HEK293 (cell line): ENCODE measurements around the gene G2E3.

ENCODE experiments used
- GLI2 ChIP-seq: fragments of 450-650 bp; formaldehyde crosslinking; IDR thresholded peaks from 2 replicates; pipeline ENCODE4; 2017; ENCODE audit warnings: missing biosample characterization, missing genetic modification characterization, low read depth, borderline replicate concordance
- MZF1 ChIP-seq: fragments of 450-650 bp; formaldehyde crosslinking; IDR thresholded peaks from 2 replicates; pipeline ENCODE4 v1.5.1; 2017; ENCODE audit warnings: missing biosample characterization, missing genetic modification characterization, borderline replicate concordance
- OSR2 ChIP-seq: fragments of 450-650 bp; formaldehyde crosslinking; IDR thresholded peaks from 2 replicates; pipeline ENCODE4 v1.5.1; 2016; ENCODE audit warnings: missing biosample characterization, missing genetic modification characterization
- OVOL3 ChIP-seq: fragments of 450-650 bp; formaldehyde crosslinking; IDR thresholded peaks from 2 replicates; pipeline ENCODE4 v1.5.1; 2016; ENCODE audit warnings: missing biosample characterization, missing genetic modification characterization
- REPIN1 ChIP-seq: fragments of 450-650 bp; formaldehyde crosslinking; IDR thresholded peaks from 2 replicates; pipeline ENCODE4 v1.5.1; 2017; ENCODE audit warnings: missing biosample characterization, missing genetic modification characterization, low read depth
- SALL2 ChIP-seq: fragments of 450-650 bp; formaldehyde crosslinking; IDR thresholded peaks from 2 replicates; pipeline ENCODE4 v1.5.0; 2017; ENCODE audit warnings: missing biosample characterization, mild to moderate bottlenecking, missing genetic modification characterization, borderline replicate concordance
- SCRT2 ChIP-seq: fragments of 450-650 bp; formaldehyde crosslinking; IDR thresholded peaks from 2 replicates; pipeline ENCODE4 v1.5.1; 2016; ENCODE audit warnings: missing biosample characterization, missing genetic modification characterization
- ZBTB48 ChIP-seq: fragments of 450-650 bp; formaldehyde crosslinking; IDR thresholded peaks from 2 replicates; pipeline ENCODE4 v1.5.1; 2016; ENCODE audit warnings: missing biosample characterization, missing genetic modification characterization
- ZNF146 ChIP-seq: fragments of 450-650 bp; formaldehyde crosslinking; IDR thresholded peaks from 2 replicates; pipeline ENCODE4 v1.5.1; 2016; ENCODE audit warnings: missing biosample characterization, missing genetic modification characterization
- ZNF155 ChIP-seq: fragments of 450-650 bp; formaldehyde crosslinking; IDR thresholded peaks from 2 replicates; pipeline ENCODE4 v1.5.1; 2016; ENCODE audit warnings: missing biosample characterization, missing genetic modification characterization
- ZNF239 ChIP-seq: fragments of 450-650 bp; formaldehyde crosslinking; IDR thresholded peaks from 2 replicates; pipeline ENCODE4 v1.5.1; 2016; ENCODE audit warnings: missing biosample characterization, missing genetic modification characterization
- ZNF324 ChIP-seq: fragments of 450-650 bp; formaldehyde crosslinking; IDR thresholded peaks from 2 replicates; pipeline ENCODE4 v1.5.1; 2016; ENCODE audit warnings: missing biosample characterization, missing genetic modification characterization
- ZNF37A ChIP-seq: fragments of 450-650 bp; IDR thresholded peaks from 2 replicates; pipeline ENCODE4 v1.5.1; 2018; ENCODE audit warnings: missing biosample characterization, missing genetic modification characterization
- ZNF48 ChIP-seq: fragments of 450-650 bp; formaldehyde crosslinking; IDR thresholded peaks from 2 replicates; pipeline ENCODE4 v1.5.1; 2016; ENCODE audit warnings: missing biosample characterization, missing genetic modification characterization
- ZNF530 ChIP-seq: fragments of 450-650 bp; formaldehyde crosslinking; IDR thresholded peaks from 2 replicates; pipeline ENCODE4 v1.5.1; 2016; ENCODE audit warnings: low read depth, missing biosample characterization, missing genetic modification characterization
- ZNF555 ChIP-seq: fragments of 450-650 bp; formaldehyde crosslinking; conservative IDR thresholded peaks from 2 replicates; pipeline ENCODE4 v1.5.1; 2017; ENCODE audit warnings: missing biosample characterization, mild to moderate bottlenecking, missing genetic modification characterization, inconsistent platforms
- ZNF560 ChIP-seq: fragments of 450-650 bp; formaldehyde crosslinking; IDR thresholded peaks from 2 replicates; pipeline ENCODE4 v1.5.1; 2017; ENCODE audit warnings: missing biosample characterization, missing genetic modification characterization, borderline replicate concordance
- ZNF561 ChIP-seq: fragments of 450-650 bp; IDR thresholded peaks from 2 replicates; pipeline ENCODE4 v1.5.1; 2018; ENCODE audit warnings: missing biosample characterization, missing genetic modification characterization, borderline replicate concordance
- ZNF747 ChIP-seq: fragments of 450-650 bp; formaldehyde crosslinking; IDR thresholded peaks from 2 replicates; pipeline ENCODE4 v1.5.1; 2016; ENCODE audit warnings: missing biosample characterization, missing genetic modification characterization
- ZNF776 ChIP-seq: fragments of 450-650 bp; formaldehyde crosslinking; IDR thresholded peaks from 2 replicates; pipeline ENCODE4 v1.5.0; 2017; ENCODE audit warnings: missing biosample characterization, missing genetic modification characterization, borderline replicate concordance
- ZNF777 ChIP-seq: fragments of 450-650 bp; formaldehyde crosslinking; IDR thresholded peaks from 2 replicates; pipeline ENCODE4 v1.5.1; 2017; ENCODE audit warnings: missing biosample characterization, missing genetic modification characterization, borderline replicate concordance
- ZNF791 ChIP-seq: fragments of 450-650 bp; formaldehyde crosslinking; IDR thresholded peaks from 2 replicates; pipeline ENCODE4 v1.5.1; 2016; ENCODE audit warnings: missing biosample characterization, missing genetic modification characterization
- ZNF792 ChIP-seq: fragments of 450-650 bp; formaldehyde crosslinking; IDR thresholded peaks from 2 replicates; pipeline ENCODE4 v1.5.1; 2016; ENCODE audit warnings: missing biosample characterization, missing genetic modification characterization
- ZNF830 ChIP-seq: fragments of 450-650 bp; IDR thresholded peaks from 2 replicates; pipeline ENCODE4 v1.5.0; 2018; ENCODE audit warnings: missing biosample characterization, missing genetic modification characterization, low read depth, mild to moderate bottlenecking, moderate library complexity
- TF ChIP-seq, protein P1 (sequence below): fragments of 450-650 bp; formaldehyde crosslinking; IDR thresholded peaks from 2 replicates; pipeline ENCODE4 v1.5.1; 2017; ENCODE audit warnings: missing biosample characterization, missing genetic modification characterization
- TF ChIP-seq, protein P2 (sequence below): fragments of 450-650 bp; formaldehyde crosslinking; IDR thresholded peaks from 2 replicates; pipeline ENCODE4 v1.5.1; 2016; ENCODE audit warnings: missing biosample characterization, missing genetic modification characterization, borderline replicate concordance
- TF ChIP-seq, protein P3 (sequence below): fragments of 450-650 bp; formaldehyde crosslinking; IDR thresholded peaks from 2 replicates; pipeline ENCODE4 v1.5.1; 2016; ENCODE audit warnings: missing biosample characterization, missing genetic modification characterization
- TF ChIP-seq, protein P4 (sequence below): fragments of 450-650 bp; formaldehyde crosslinking; IDR thresholded peaks from 2 replicates; pipeline ENCODE4 v1.5.1; 2017; ENCODE audit warnings: missing biosample characterization, missing genetic modification characterization
- TF ChIP-seq, protein P5 (sequence below): fragments of 450-650 bp; formaldehyde crosslinking; IDR thresholded peaks from 2 replicates; pipeline ENCODE4 v1.5.1; 2016; ENCODE audit warnings: missing biosample characterization, missing genetic modification characterization
- TF ChIP-seq, protein P6 (sequence below): fragments of 450-650 bp; formaldehyde crosslinking; IDR thresholded peaks from 2 replicates; pipeline ENCODE4 v1.5.1; 2016; ENCODE audit warnings: missing biosample characterization, missing genetic modification characterization

The G2E3 gene

DNA sequence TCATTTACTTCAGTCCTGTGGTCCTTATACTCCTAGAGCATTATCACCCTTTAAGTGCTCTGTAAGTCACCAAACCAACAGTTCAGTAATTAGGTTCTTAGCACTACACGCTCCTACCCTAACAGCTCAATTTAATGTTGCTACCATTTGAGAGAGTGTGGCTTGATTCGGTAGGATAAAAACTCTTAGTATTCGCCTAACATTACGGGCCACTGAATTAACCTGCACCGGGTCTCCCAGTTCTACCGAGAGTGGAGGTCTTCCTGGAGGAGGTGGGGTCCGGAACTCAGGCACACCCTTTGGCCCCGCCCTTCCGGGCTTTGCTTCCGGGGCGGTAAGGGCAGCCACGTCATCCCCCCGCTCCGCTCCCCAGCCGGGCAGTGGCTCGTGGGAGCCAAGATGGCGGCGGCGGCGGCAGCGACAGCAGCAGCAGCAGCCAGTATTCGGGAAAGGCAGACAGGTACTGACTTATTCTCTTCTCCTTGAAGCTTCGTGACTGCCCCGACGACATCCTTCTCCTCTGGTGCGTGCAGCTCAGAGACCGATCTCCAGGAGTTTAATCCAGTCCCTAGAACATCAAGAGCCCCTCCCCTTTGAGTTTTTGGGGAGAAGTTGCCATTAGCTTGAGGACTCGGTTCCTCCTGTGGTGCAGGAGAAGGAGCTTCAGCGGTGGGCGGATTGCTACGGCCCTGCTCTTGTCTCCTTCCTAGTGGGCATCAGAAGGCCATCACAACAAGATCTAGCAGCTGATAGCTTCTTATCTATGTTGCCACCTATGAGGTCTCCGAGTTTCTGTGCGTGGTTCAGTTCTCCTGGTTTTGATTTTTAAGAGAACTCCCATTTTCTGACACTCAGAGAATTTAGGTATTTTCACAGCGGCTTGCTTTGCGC is 63.2 kb downstream of the G2E3 start, which contains the start of gene SCFD1 (continued):
- TF ChIP-seq, protein P1, sequence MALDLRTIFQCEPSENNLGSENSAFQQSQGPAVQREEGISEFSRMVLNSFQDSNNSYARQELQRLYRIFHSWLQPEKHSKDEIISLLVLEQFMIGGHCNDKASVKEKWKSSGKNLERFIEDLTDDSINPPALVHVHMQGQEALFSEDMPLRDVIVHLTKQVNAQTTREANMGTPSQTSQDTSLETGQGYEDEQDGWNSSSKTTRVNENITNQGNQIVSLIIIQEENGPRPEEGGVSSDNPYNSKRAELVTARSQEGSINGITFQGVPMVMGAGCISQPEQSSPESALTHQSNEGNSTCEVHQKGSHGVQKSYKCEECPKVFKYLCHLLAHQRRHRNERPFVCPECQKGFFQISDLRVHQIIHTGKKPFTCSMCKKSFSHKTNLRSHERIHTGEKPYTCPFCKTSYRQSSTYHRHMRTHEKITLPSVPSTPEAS (tag by site-specific recombination), result no peak
- TF ChIP-seq SALL2 (tag by site-specific recombination) (no peak), ZNF146 (tag by site-specific recombination) (no peak), ZNF830 (tag by site-specific recombination) (no peak), ZNF776 (tag by site-specific recombination) (no peak), ZNF555 (tag by site-specific recombination) (no peak), ZNF324 (tag by site-specific recombination) (peak; percentile 81; the same call in 1 of the 2 replicates), ZNF155 (tag by site-specific recombination) (no peak), OSR2 (0 out of 2 replicates have a peak, but pooled peaks have one; percentile 32), ZNF37A (tag by site-specific recombination) (no peak), ZNF48 (tag by site-specific recombination) (no peak), GLI2 (tag by site-specific recombination) (no peak), ZBTB48 (tag by site-specific recombination) (no peak), ZNF239 (tag by site-specific recombination) (no peak), ZNF791 (no peak), REPIN1 (tag by site-specific recombination) (no peak), ZNF792 (tag by site-specific recombination) (no peak), ZNF560 (no peak), ZNF747 (tag by site-specific recombination) (no peak), SCRT2 (tag by site-specific recombination) (no peak), ZNF777 (tag by site-specific recombination) (no peak), OVOL3 (no peak; the same call in 1 of the 2 replicates), MZF1 (tag by site-specific recombination) (peak; percentile 78), ZNF561 (0 out of 2 replicates have a peak, but pooled peaks have one; percentile 60), ZNF530 (tag by site-specific recombination) (no peak)
- TF ChIP-seq, protein P2, sequence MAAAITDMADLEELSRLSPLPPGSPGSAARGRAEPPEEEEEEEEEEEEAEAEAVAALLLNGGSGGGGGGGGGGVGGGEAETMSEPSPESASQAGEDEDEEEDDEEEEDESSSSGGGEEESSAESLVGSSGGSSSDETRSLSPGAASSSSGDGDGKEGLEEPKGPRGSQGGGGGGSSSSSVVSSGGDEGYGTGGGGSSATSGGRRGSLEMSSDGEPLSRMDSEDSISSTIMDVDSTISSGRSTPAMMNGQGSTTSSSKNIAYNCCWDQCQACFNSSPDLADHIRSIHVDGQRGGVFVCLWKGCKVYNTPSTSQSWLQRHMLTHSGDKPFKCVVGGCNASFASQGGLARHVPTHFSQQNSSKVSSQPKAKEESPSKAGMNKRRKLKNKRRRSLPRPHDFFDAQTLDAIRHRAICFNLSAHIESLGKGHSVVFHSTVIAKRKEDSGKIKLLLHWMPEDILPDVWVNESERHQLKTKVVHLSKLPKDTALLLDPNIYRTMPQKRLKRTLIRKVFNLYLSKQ (tag by site-specific recombination), result no peak
- TF ChIP-seq, protein P3, sequence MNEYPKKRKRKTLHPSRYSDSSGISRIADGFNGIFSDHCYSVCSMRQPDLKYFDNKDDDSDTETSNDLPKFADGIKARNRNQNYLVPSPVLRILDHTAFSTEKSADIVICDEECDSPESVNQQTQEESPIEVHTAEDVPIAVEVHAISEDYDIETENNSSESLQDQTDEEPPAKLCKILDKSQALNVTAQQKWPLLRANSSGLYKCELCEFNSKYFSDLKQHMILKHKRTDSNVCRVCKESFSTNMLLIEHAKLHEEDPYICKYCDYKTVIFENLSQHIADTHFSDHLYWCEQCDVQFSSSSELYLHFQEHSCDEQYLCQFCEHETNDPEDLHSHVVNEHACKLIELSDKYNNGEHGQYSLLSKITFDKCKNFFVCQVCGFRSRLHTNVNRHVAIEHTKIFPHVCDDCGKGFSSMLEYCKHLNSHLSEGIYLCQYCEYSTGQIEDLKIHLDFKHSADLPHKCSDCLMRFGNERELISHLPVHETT, result peak; percentile 83; the same call in 1 of the 2 replicates
- TF ChIP-seq, protein P4, sequence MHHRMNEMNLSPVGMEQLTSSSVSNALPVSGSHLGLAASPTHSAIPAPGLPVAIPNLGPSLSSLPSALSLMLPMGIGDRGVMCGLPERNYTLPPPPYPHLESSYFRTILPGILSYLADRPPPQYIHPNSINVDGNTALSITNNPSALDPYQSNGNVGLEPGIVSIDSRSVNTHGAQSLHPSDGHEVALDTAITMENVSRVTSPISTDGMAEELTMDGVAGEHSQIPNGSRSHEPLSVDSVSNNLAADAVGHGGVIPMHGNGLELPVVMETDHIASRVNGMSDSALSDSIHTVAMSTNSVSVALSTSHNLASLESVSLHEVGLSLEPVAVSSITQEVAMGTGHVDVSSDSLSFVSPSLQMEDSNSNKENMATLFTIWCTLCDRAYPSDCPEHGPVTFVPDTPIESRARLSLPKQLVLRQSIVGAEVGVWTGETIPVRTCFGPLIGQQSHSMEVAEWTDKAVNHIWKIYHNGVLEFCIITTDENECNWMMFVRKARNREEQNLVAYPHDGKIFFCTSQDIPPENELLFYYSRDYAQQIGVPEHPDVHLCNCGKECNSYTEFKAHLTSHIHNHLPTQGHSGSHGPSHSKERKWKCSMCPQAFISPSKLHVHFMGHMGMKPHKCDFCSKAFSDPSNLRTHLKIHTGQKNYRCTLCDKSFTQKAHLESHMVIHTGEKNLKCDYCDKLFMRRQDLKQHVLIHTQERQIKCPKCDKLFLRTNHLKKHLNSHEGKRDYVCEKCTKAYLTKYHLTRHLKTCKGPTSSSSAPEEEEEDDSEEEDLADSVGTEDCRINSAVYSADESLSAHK (tag by site-specific recombination), result no peak
- TF ChIP-seq, protein P5, sequence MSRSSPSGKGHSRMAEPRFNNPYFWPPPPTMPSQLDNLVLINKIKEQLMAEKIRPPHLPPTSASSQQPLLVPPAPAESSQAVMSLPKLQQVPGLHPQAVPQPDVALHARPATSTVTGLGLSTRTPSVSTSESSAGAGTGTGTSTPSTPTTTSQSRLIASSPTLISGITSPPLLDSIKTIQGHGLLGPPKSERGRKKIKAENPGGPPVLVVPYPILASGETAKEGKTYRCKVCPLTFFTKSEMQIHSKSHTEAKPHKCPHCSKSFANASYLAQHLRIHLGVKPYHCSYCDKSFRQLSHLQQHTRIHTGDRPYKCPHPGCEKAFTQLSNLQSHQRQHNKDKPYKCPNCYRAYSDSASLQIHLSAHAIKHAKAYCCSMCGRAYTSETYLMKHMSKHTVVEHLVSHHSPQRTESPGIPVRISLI, result no peak
- TF ChIP-seq, protein P6, sequence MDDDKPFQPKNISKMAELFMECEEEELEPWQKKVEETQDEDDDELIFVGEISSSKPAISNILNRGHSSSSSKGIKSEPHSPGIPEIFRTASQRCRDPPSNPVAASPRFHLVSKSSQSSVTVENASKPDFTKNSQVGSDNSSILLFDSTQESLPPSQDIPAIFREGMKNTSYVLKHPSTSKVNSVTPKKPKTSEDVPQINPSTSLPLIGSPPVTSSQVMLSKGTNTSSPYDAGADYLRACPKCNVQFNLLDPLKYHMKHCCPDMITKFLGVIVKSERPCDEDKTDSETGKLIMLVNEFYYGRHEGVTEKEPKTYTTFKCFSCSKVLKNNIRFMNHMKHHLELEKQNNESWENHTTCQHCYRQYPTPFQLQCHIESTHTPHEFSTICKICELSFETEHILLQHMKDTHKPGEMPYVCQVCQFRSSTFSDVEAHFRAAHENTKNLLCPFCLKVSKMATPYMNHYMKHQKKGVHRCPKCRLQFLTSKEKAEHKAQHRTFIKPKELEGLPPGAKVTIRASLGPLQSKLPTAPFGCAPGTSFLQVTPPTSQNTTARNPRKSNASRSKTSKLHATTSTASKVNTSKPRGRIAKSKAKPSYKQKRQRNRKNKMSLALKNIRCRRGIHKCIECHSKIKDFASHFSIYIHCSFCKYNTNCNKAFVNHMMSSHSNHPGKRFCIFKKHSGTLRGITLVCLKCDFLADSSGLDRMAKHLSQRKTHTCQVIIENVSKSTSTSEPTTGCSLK (tag by site-specific recombination), result no peak
